HepG2 (cell line): Measurements from ENCODE around the gene KLHDC8B. TPM values are rescaled to one million over a fixed set of nuclear protein-coding genes. Genes with fewer than 3 reads are reported as not detected.
A peak's percentile ranks its signal among the peaks of the same experiment; 100 is the strongest.

Experiments used
- ATRX ChIP-seq: sonication (generic); formaldehyde crosslinking; IDR thresholded peaks from 2 replicates; pipeline ENCODE4 v1.4.0; 2020; ENCODE audit warnings: missing genetic modification reagents, borderline replicate concordance
- CCDC6 ChIP-seq: sonication (generic); formaldehyde crosslinking; IDR thresholded peaks from 2 replicates; pipeline ENCODE4 v1.8.1; 2022; ENCODE audit warnings: mild to moderate bottlenecking, missing genetic modification reagents, moderate library complexity
- ETS1 ChIP-seq: sonication (generic); formaldehyde crosslinking; IDR thresholded peaks from 2 replicates; pipeline ENCODE4 v1.4.0; 2020; ENCODE audit warnings: missing genetic modification reagents
- HBP1 ChIP-seq: IDR thresholded peaks from 2 replicates; pipeline ENCODE4 v1.6.1; 2016; ENCODE audit warnings: low read depth, control low read depth
- JUNB ChIP-seq: sonication (generic); formaldehyde crosslinking; IDR thresholded peaks from 2 replicates; pipeline ENCODE4 v1.8.0; 2022; ENCODE audit warnings: missing genetic modification reagents, mild to moderate bottlenecking, borderline replicate concordance
- NFE2 ChIP-seq: sonication (generic); formaldehyde crosslinking; IDR thresholded peaks from 2 replicates; pipeline ENCODE4 v1.4.0; 2020; ENCODE audit warnings: missing genetic modification reagents
- NR2F1 ChIP-seq, 2 experiments: fragments of 450-650 bp in 1 of 2; formaldehyde crosslinking in 1 of 2; IDR thresholded peaks; 2 replicates each; pipeline versions ENCODE4 v1.5.0 to v1.6.1; 2016 to 2020; ENCODE audit warnings: mild to moderate bottlenecking in 1 of 2, missing compliant biosample characterization in 1 of 2, missing genetic modification reagents in 1 of 2, moderate library complexity in 1 of 2
- PHF8 ChIP-seq: sonication (generic); formaldehyde crosslinking; IDR thresholded peaks from 2 replicates; pipeline ENCODE4 v1.5.0; 2020; ENCODE audit warnings: missing genetic modification reagents
- RFX1 ChIP-seq: fragments of 450-650 bp; IDR thresholded peaks from 2 replicates; pipeline ENCODE4 v1.6.1; 2017
- SIX4 ChIP-seq: sonication (generic); formaldehyde crosslinking; IDR thresholded peaks from 2 replicates; pipeline ENCODE4 v1.4.0; 2020; ENCODE audit warnings: missing genetic modification reagents
- SP140L ChIP-seq: sonication (generic); formaldehyde crosslinking; IDR thresholded peaks from 2 replicates; pipeline ENCODE4 v1.4.0; 2020; ENCODE audit warnings: missing genetic modification reagents, borderline replicate concordance
- ZNF224 ChIP-seq: sonication (generic); formaldehyde crosslinking; IDR thresholded peaks from 2 replicates; pipeline ENCODE4 v1.5.0; 2020; ENCODE audit warnings: mild to moderate bottlenecking, missing genetic modification reagents
- ZNF337 ChIP-seq: sonication (generic); formaldehyde crosslinking; IDR thresholded peaks from 2 replicates; pipeline ENCODE4 v1.5.1; 2020; ENCODE audit warnings: missing genetic modification reagents, low read depth, mild to moderate bottlenecking, borderline replicate concordance
- ZNF501 ChIP-seq: sonication (generic); formaldehyde crosslinking; IDR thresholded peaks from 2 replicates; pipeline ENCODE4 v1.5.1; 2020; ENCODE audit warnings: mild to moderate bottlenecking, moderate library complexity, missing genetic modification reagents
- ZNF724P ChIP-seq: sonication (generic); formaldehyde crosslinking; IDR thresholded peaks from 2 replicates; pipeline ENCODE4 v1.8.0; 2022; ENCODE audit warnings: missing genetic modification reagents, borderline replicate concordance
- ZNF816 ChIP-seq: sonication (generic); formaldehyde crosslinking; IDR thresholded peaks from 2 replicates; pipeline ENCODE4 v1.8.0; 2022; ENCODE audit warnings: missing genetic modification reagents, mild to moderate bottlenecking, borderline replicate concordance
- polyA plus RNA-seq, 8 experiments: library from polyadenylated mRNA; depleted of rRNA in 3 of 8; stranded (reverse) in 7 of 8; unstranded in 1 of 8; fragments of >200 nt; fragmentation: Illumina TruSeq in 4 of 8; extraction: Trizol in 4 of 8; gene quantifications; 2 replicates each; pipeline versions ENCODE4 v1.2.1 to v1.2.3, GENCODE V29; 2011 to 2016; ENCODE audit warnings: low read depth in 4 of 8, missing spikeins in 1 of 8, mixed read lengths in 1 of 8; ENCODE audit not compliant: insufficient read depth in 1 of 8
- total RNA-seq, 5 experiments: library from RNA; depleted of rRNA; stranded (reverse); fragments of >200 nt; fragmentation: Illumina TruSeq; extraction: Trizol; gene quantifications; 2 replicates each; pipeline ENCODE4 v1.2.3, GENCODE V29; 2016; ENCODE audit warnings: low read depth in 1 of 5
- TF ChIP-seq, protein P1 (sequence below): sonication (generic); formaldehyde crosslinking; IDR thresholded peaks from 2 replicates; pipeline ENCODE4 v1.9.0; 2021; ENCODE audit warnings: missing genetic modification reagents, mild to moderate bottlenecking, borderline replicate concordance
- TF ChIP-seq, protein P2 (sequence below): sonication (generic); formaldehyde crosslinking; IDR thresholded peaks from 2 replicates; pipeline ENCODE4 v1.4.0; 2020; ENCODE audit warnings: missing genetic modification reagents
- TF ChIP-seq, protein P3 (sequence below): sonication (generic); formaldehyde crosslinking; IDR thresholded peaks from 2 replicates; pipeline ENCODE4 v1.5.0; 2020; ENCODE audit warnings: missing genetic modification reagents
- TF ChIP-seq, protein P4 (sequence below): sonication (generic); formaldehyde crosslinking; IDR thresholded peaks from 2 replicates; pipeline ENCODE4 v1.8.0; 2022; ENCODE audit warnings: missing genetic modification reagents, mild to moderate bottlenecking, inconsistent platforms, borderline replicate concordance

Gene KLHDC8B
- total and polyA plus RNA-seq, 2 of the 13 experiments (the other 11 are each of a cell fraction or from before 2014, with no cell fraction given): 17.2 to 17.8 TPM

- TF ChIP-seq, protein P1, sequence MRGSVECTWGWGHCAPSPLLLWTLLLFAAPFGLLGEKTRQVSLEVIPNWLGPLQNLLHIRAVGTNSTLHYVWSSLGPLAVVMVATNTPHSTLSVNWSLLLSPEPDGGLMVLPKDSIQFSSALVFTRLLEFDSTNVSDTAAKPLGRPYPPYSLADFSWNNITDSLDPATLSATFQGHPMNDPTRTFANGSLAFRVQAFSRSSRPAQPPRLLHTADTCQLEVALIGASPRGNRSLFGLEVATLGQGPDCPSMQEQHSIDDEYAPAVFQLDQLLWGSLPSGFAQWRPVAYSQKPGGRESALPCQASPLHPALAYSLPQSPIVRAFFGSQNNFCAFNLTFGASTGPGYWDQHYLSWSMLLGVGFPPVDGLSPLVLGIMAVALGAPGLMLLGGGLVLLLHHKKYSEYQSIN (CRISPR knock-in tag): no peak
- peak; percentile 93 for TF ChIP-seq ZNF224 (CRISPR knock-in tag)
- TF ChIP-seq ETS1 (CRISPR knock-in tag): no peak
- no peak for TF ChIP-seq HBP1
- TF ChIP-seq PHF8: peak; percentile 70; the same call in 1 of the 2 replicates
- peak; percentile 36; the same call in 1 of the 2 replicates for TF ChIP-seq ZNF337 (CRISPR knock-in tag)
- no peak for TF ChIP-seq SP140L (CRISPR knock-in tag)
- TF ChIP-seq NR2F1 (CRISPR knock-in tag; IDR thresholded peaks at IDR 0.05): peak in 1 of 2 experiments; percentile 15; a peak in 1 of 4 replicates
- TF ChIP-seq ZNF724P (CRISPR knock-in tag): no peak; the same call in 1 of the 2 replicates
- no peak for TF ChIP-seq JUNB (CRISPR knock-in tag)
- TF ChIP-seq, protein P2, sequence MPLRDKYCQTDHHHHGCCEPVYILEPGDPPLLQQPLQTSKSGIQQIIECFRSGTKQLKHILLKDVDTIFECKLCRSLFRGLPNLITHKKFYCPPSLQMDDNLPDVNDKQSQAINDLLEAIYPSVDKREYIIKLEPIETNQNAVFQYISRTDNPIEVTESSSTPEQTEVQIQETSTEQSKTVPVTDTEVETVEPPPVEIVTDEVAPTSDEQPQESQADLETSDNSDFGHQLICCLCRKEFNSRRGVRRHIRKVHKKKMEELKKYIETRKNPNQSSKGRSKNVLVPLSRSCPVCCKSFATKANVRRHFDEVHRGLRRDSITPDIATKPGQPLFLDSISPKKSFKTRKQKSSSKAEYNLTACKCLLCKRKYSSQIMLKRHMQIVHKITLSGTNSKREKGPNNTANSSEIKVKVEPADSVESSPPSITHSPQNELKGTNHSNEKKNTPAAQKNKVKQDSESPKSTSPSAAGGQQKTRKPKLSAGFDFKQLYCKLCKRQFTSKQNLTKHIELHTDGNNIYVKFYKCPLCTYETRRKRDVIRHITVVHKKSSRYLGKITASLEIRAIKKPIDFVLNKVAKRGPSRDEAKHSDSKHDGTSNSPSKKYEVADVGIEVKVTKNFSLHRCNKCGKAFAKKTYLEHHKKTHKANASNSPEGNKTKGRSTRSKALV (CRISPR knock-in tag): no peak
- no peak for TF ChIP-seq NFE2 (CRISPR knock-in tag)
- TF ChIP-seq ZNF816 (CRISPR knock-in tag): no peak; the same call in 1 of the 2 replicates
- no peak for TF ChIP-seq ATRX (CRISPR knock-in tag)
- TF ChIP-seq, protein P3, sequence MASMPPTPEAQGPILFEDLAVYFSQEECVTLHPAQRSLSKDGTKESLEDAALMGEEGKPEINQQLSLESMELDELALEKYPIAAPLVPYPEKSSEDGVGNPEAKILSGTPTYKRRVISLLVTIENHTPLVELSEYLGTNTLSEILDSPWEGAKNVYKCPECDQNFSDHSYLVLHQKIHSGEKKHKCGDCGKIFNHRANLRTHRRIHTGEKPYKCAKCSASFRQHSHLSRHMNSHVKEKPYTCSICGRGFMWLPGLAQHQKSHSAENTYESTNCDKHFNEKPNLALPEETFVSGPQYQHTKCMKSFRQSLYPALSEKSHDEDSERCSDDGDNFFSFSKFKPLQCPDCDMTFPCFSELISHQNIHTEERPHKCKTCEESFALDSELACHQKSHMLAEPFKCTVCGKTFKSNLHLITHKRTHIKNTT (CRISPR knock-in tag): no peak
- no peak for TF ChIP-seq RFX1
- TF ChIP-seq SIX4 (CRISPR knock-in tag): no peak
- TF ChIP-seq CCDC6 (CRISPR knock-in tag): no peak
- TF ChIP-seq ZNF501 (CRISPR knock-in tag): peak; percentile 86
- TF ChIP-seq, protein P4, sequence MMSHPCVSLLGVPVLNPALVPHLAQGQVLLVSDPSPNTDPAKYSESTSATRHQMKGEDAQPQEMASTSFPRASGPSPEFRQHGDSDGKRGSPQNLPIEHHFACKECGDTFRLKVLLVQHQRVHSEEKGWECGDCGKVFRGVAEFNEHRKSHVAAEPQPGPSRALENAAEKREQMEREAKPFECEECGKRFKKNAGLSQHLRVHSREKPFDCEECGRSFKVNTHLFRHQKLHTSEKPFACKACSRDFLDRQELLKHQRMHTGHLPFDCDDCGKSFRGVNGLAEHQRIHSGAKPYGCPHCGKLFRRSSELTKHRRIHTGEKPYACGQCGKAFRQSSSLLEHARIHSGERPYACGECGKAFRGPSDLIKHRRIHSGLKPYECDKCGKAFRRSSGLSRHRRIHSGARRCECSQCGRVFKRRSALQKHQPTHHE (CRISPR knock-in tag): 0 out of 2 replicates have a peak, but pooled peaks have one; percentile 30
These were observed at the start of gene KLHDC8B (continued) for GRCh38 chr3:49171119-49171774.
